COLO668 (cell line): ENCODE data around the gene VPS37D.
"Not testable (repeated sequence)": the region's sequence is repeated elsewhere in the genome, so short reads cannot be mapped to it uniquely, and the experiment has no call there.

ENCODE experiments used
- DNase-seq: peaks from one replicate; lab custom pipeline; 2025; ENCODE audit not compliant: unreplicated experiment; lab: John Stamatoyannopoulos, UW

The VPS37D gene

GRCh38 chr7:73667344-73668102 is at the start of gene VPS37D:
TSS of gene VPS37D (plus strand) at chr7:73667831. CDS start at chr7:73667959, 128 bp downstream.
- DNase-seq: peak; percentile 91

GRCh38 chr7:73618538-73618937 is 49.1 kb upstream of the VPS37D start:
- DNase-seq: peak; percentile 12

GRCh38 chr7:73619394-73619793 is 48.2 kb upstream of the VPS37D start:
- DNase-seq: not testable (repeated sequence)

GRCh38 chr7:73621168-73622063 is 46.2 kb upstream of the VPS37D start:
- no peak for DNase-seq

GRCh38 chr7:73622527-73622908 is 45.1 kb upstream of the VPS37D start:
- DNase-seq: no peak

- peak; percentile 20 for DNase-seq
These were observed 44.5 kb upstream of the VPS37D start for GRCh38 chr7:73622909-73623797.

GRCh38 chr7:73623798-73624668 is 43.6 kb upstream of the VPS37D start, which contains the start of gene MLXIPL:
TSS of gene MLXIPL (minus strand) at chr7:73624522. CDS start at chr7:73624492, 30 bp downstream.
- peak; percentile 88 for DNase-seq

GRCh38 chr7:73624669-73625001 is 43.0 kb upstream of the VPS37D start:
- no peak for DNase-seq

- no peak for DNase-seq
These were observed 42.4 kb upstream of the VPS37D start for GRCh38 chr7:73625276-73625675.

- no peak for DNase-seq
These were observed 40.8 kb upstream of the VPS37D start for GRCh38 chr7:73626814-73627213.

- DNase-seq: no peak
These were observed 39.1 kb upstream of the VPS37D start for GRCh38 chr7:73628504-73628903.

GRCh38 chr7:73631558-73631957 is 36.1 kb upstream of the VPS37D start:
- DNase-seq: no peak

- no peak for DNase-seq
These were observed 34.3 kb upstream of the VPS37D start for GRCh38 chr7:73633323-73633722.

GRCh38 chr7:73633844-73634243 is 33.8 kb upstream of the VPS37D start:
- DNase-seq: no peak

GRCh38 chr7:73635428-73636200 is 32.0 kb upstream of the VPS37D start:
- DNase-seq: no peak

- no peak for DNase-seq
These were observed 28.7 kb upstream of the VPS37D start for GRCh38 chr7:73638911-73639310.

GRCh38 chr7:73642834-73643233 is 24.8 kb upstream of the VPS37D start:
- DNase-seq: no peak

GRCh38 chr7:73644688-73645286 is 22.8 kb upstream of the VPS37D start:
- no peak for DNase-seq

- no peak for DNase-seq
These were observed 21.9 kb upstream of the VPS37D start for GRCh38 chr7:73645643-73646174.
